AG04449 (cell line): ENCODE results near the gene TNRC6C.
A peak's percentile ranks its signal among the peaks of the same experiment; 100 is the strongest.
"Not testable (repeated sequence)": the region's sequence is repeated elsewhere in the genome, so short reads cannot be mapped to it uniquely, and the experiment has no call there.

Source experiments
- CTCF ChIA-PET: fragments of 350-600 bp; formaldehyde crosslinking; extraction: SDS; loops from one replicate; lab custom pipeline; 2021; ENCODE audit warnings: antibody characterized with exemption; lab: Yijun Ruan, JAX
- POLR2A ChIA-PET: fragments of 400-600, 350-600 bp; formaldehyde crosslinking; extraction: SDS; loops from one replicate; lab custom pipeline; 2020; ENCODE audit warnings: antibody characterized with exemption, inconsistent platforms; lab: Yijun Ruan, JAX
- DNase-seq: peaks from one replicate; pipeline ENCODE4 v3.0.0-alpha.2; 2010; ENCODE audit warnings: low read depth, low spot score
- H3K4me3 ChIP-seq: 2 replicates; pipeline ENCODE4 v1.5.1; 2011; ENCODE audit warnings: low read depth, mild to moderate bottlenecking, control low read depth, low read length
- CTCF ChIP-seq: IDR thresholded peaks from one replicate; pipeline ENCODE4 v1.5.1; 2011; ENCODE audit warnings: mild to moderate bottlenecking, moderate library complexity, low read length, control low read depth, inconsistent platforms; ENCODE audit not compliant: insufficient read depth; ENCODE audit errors: missing control alignments

Gene TNRC6C

GRCh38 chr17:77990301-77990700 is 31.8 kb downstream of the TNRC6C start:
- no peak overlapping the region for H3K4me3 ChIP-seq
- no peak for DNase-seq
- TF ChIP-seq CTCF, result no peak
- ChIA-PET CTCF (no interaction called here), POLR2A (no interaction called here)

GRCh38 chr17:77993735-77994134 is 35.2 kb downstream of the TNRC6C start:
- DNase-seq, H3K4me3 ChIP-seq, POLR2A ChIA-PET: not testable (repeated sequence)
- CTCF ChIA-PET, result interaction anchor here (1.0 to 7.2 kb wide), 4 partner anchors 9 to 23 kb away, joined by 3 to 42 read pairs (median 3); no protein-coding TSS in a partner anchor

GRCh38 chr17:77995146-77995852 is 36.8 kb downstream of the TNRC6C start:
- no peak for TF ChIP-seq CTCF
- CTCF ChIA-PET, result interaction anchor here (1.3 to 7.2 kb wide), 2 partner anchors 17 to 453 kb away, joined by 8 to 42 read pairs; no protein-coding TSS in a partner anchor

GRCh38 chr17:77996256-77996655 is 37.8 kb downstream of the TNRC6C start:
- no peak for TF ChIP-seq CTCF
- CTCF ChIA-PET, result interaction anchor here (7.2 kb wide), 1 partner anchor 16 kb away, joined by 42 read pairs; no protein-coding TSS in a partner anchor
- no peak for DNase-seq
- no peak overlapping the region for H3K4me3 ChIP-seq
- POLR2A ChIA-PET, result no interaction called here

More at GRCh38 chr17:77995146-77995852, 36.8 kb downstream of the TNRC6C start:
- no peak for DNase-seq
- POLR2A ChIA-PET, result no interaction called here
- no peak overlapping the region for H3K4me3 ChIP-seq

- H3K4me3 ChIP-seq, result no peak overlapping the region
- ChIA-PET CTCF (interaction anchor here (1.3 to 7.2 kb wide), 3 partner anchors 9 to 20 kb away, joined by 3 to 42 read pairs (median 7); no protein-coding TSS in a partner anchor), POLR2A (no interaction called here)
- no peak for DNase-seq
- no peak for TF ChIP-seq CTCF
Measured at GRCh38 chr17:77999413-78000173, 41.1 kb downstream of the TNRC6C start.

GRCh38 chr17:78000341-78000740 is 41.8 kb downstream of the TNRC6C start:
- no peak overlapping the region for H3K4me3 ChIP-seq
- ChIA-PET POLR2A (no interaction called here), CTCF (interaction anchor here (8.1 kb wide), 1 partner anchor 17 kb away, joined by 129 read pairs; no protein-coding TSS in a partner anchor)
- DNase-seq, result peak; percentile 21
- TF ChIP-seq CTCF, result no peak
